ENCODE results near the gene NDC80.

Gene NDC80

DNA sequence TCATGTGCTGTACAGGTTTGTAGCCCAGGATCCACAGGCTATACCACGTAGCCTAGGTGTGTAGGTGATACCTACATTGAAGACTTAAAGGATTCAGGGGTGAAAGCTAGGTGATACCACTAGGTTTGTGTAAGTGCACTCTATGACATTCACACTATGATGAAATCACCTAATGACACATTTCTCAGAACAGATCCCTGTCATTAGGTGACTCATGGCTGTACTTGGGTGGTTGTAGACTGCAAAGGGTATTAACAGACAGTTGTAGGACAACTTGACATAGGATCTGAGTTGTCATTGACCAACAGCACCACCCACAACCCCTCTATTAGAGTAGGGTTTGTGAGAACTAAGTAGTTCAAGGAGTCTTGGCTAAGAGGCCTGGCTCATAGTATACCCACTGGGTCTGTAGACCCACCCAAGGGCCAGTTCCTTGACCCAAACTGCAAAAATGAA is 56.5 kb downstream of the NDC80 start:
- peak; percentile 39 to 50 for DNase-seq (ENCODE audit: low read depth in 1 of 2, low spot score in 1 of 2)
- TF ChIP-seq POLR2AphosphoS5 (IDR thresholded peaks at IDR 0.05; ENCODE audit: low read depth) (no peak), GABPA (IDR thresholded peaks at IDR 0.05; ENCODE audit: low read depth) (no peak), SPI1 (IDR thresholded peaks at IDR 0.05; ENCODE audit: borderline replicate concordance, low read depth) (no peak)
- TF ChIP-seq, protein P1, sequence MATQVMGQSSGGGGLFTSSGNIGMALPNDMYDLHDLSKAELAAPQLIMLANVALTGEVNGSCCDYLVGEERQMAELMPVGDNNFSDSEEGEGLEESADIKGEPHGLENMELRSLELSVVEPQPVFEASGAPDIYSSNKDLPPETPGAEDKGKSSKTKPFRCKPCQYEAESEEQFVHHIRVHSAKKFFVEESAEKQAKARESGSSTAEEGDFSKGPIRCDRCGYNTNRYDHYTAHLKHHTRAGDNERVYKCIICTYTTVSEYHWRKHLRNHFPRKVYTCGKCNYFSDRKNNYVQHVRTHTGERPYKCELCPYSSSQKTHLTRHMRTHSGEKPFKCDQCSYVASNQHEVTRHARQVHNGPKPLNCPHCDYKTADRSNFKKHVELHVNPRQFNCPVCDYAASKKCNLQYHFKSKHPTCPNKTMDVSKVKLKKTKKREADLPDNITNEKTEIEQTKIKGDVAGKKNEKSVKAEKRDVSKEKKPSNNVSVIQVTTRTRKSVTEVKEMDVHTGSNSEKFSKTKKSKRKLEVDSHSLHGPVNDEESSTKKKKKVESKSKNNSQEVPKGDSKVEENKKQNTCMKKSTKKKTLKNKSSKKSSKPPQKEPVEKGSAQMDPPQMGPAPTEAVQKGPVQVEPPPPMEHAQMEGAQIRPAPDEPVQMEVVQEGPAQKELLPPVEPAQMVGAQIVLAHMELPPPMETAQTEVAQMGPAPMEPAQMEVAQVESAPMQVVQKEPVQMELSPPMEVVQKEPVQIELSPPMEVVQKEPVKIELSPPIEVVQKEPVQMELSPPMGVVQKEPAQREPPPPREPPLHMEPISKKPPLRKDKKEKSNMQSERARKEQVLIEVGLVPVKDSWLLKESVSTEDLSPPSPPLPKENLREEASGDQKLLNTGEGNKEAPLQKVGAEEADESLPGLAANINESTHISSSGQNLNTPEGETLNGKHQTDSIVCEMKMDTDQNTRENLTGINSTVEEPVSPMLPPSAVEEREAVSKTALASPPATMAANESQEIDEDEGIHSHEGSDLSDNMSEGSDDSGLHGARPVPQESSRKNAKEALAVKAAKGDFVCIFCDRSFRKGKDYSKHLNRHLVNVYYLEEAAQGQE (IDR thresholded peaks at IDR 0.05; ENCODE audit: insufficient replicate concordance, low read depth), result no peak
- TF ChIP-seq, protein P2, sequence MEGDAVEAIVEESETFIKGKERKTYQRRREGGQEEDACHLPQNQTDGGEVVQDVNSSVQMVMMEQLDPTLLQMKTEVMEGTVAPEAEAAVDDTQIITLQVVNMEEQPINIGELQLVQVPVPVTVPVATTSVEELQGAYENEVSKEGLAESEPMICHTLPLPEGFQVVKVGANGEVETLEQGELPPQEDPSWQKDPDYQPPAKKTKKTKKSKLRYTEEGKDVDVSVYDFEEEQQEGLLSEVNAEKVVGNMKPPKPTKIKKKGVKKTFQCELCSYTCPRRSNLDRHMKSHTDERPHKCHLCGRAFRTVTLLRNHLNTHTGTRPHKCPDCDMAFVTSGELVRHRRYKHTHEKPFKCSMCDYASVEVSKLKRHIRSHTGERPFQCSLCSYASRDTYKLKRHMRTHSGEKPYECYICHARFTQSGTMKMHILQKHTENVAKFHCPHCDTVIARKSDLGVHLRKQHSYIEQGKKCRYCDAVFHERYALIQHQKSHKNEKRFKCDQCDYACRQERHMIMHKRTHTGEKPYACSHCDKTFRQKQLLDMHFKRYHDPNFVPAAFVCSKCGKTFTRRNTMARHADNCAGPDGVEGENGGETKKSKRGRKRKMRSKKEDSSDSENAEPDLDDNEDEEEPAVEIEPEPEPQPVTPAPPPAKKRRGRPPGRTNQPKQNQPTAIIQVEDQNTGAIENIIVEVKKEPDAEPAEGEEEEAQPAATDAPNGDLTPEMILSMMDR (IDR thresholded peaks at IDR 0.05; ENCODE audit: insufficient read depth, low read length), result no peak
- Histone ChIP-seq H3K27ac (replicated peaks) (no peak overlapping the region), H3K4me3 (replicated peaks; ENCODE audit: insufficient read depth, low read length) (no peak overlapping the region), H3K27me3 (ENCODE audit: insufficient read depth, poor library complexity, severe bottlenecking) (no peaks in the 10 kb centered on the region)

DNA sequence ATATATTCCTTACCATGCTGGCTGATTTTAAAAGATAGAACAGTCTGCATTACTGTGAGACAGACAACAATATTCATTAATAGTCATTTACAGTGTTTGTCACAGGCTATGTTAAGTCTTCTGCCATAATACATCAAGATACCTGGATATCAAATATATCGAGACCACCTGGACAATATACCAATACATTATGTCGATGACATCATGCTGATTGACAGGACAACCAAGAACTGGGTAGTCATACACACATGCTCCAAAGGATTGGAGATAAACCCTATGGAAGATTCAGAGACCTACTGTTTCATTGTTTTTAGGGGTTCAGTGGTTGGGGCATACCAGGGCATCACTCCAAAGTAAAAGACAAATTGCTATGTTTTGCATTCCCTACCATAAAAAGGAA is 57.6 kb downstream of the NDC80 start:
- no peak for TF ChIP-seq SPI1 (IDR thresholded peaks at IDR 0.05; ENCODE audit: borderline replicate concordance, low read depth)
- TF ChIP-seq, protein P2 (IDR thresholded peaks at IDR 0.05; ENCODE audit: insufficient read depth, low read length), result no peak
- TF ChIP-seq, protein P1 (IDR thresholded peaks at IDR 0.05; ENCODE audit: insufficient replicate concordance, low read depth), result no peak
- no peak for TF ChIP-seq GABPA (IDR thresholded peaks at IDR 0.05; ENCODE audit: low read depth)
- TF ChIP-seq POLR2AphosphoS5 (IDR thresholded peaks at IDR 0.05; ENCODE audit: low read depth), result no peak
- no peak for DNase-seq (ENCODE audit: low read depth in 1 of 2, low spot score in 1 of 2)
- Histone ChIP-seq H3K4me3 (replicated peaks; ENCODE audit: insufficient read depth, low read length) (no peak overlapping the region), H3K27me3 (ENCODE audit: insufficient read depth, poor library complexity, severe bottlenecking) (no peaks in the 10 kb centered on the region), H3K27ac (replicated peaks) (no peak overlapping the region)

DNA sequence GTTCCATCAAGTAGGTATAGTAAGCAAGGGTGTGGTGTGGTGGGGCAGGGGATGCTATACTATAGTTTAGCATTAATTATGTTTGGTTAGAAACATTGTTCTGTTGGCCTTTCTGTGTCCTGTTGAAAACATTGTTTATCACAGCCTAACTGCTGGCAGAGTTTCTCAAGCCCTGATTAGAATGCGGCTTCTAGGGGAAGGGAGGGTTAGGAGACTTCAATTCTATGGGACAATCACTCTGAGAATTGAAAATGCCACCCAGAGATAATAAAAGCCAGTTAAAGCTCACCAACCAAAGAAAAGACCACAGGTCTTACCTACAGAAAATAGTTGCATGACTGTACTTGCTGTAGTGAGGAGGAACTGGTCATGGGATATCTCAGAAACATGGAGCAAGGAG is 64.2 kb downstream of the NDC80 start:
- Histone ChIP-seq H3K27me3 (ENCODE audit: insufficient read depth, poor library complexity, severe bottlenecking) (no peaks in the 10 kb centered on the region), H3K4me3 (replicated peaks; ENCODE audit: insufficient read depth, low read length) (no peak overlapping the region), H3K27ac (replicated peaks) (no peak overlapping the region)
- no peak for TF ChIP-seq POLR2AphosphoS5 (IDR thresholded peaks at IDR 0.05; ENCODE audit: low read depth)
- TF ChIP-seq, protein P1 (IDR thresholded peaks at IDR 0.05; ENCODE audit: insufficient replicate concordance, low read depth), result no peak
- TF ChIP-seq, protein P2 (IDR thresholded peaks at IDR 0.05; ENCODE audit: insufficient read depth, low read length), result no peak
- TF ChIP-seq GABPA (IDR thresholded peaks at IDR 0.05; ENCODE audit: low read depth), result no peak
- no peak for TF ChIP-seq SPI1 (IDR thresholded peaks at IDR 0.05; ENCODE audit: borderline replicate concordance, low read depth)
- DNase-seq (ENCODE audit: low read depth in 1 of 2, low spot score in 1 of 2), result no peak
